Neural progenitor cell (in vitro differentiated cells): ENCODE results near the gene FIBCD1.

Source experiments
- EZH2phosphoT487 ChIP-seq: fragments of 200-600 bp; sonication (generic); IDR thresholded peaks from 2 replicates; pipeline ENCODE4 v1.6.1; 2017; ENCODE audit warnings: antibody characterized with exemption
- TF ChIP-seq, protein P1 (sequence below): fragments of 200-600 bp; sonication (generic); IDR thresholded peaks from 2 replicates; pipeline ENCODE4 v1.5.1; 2017; ENCODE audit warnings: antibody characterized with exemption, mild to moderate bottlenecking

DNA sequence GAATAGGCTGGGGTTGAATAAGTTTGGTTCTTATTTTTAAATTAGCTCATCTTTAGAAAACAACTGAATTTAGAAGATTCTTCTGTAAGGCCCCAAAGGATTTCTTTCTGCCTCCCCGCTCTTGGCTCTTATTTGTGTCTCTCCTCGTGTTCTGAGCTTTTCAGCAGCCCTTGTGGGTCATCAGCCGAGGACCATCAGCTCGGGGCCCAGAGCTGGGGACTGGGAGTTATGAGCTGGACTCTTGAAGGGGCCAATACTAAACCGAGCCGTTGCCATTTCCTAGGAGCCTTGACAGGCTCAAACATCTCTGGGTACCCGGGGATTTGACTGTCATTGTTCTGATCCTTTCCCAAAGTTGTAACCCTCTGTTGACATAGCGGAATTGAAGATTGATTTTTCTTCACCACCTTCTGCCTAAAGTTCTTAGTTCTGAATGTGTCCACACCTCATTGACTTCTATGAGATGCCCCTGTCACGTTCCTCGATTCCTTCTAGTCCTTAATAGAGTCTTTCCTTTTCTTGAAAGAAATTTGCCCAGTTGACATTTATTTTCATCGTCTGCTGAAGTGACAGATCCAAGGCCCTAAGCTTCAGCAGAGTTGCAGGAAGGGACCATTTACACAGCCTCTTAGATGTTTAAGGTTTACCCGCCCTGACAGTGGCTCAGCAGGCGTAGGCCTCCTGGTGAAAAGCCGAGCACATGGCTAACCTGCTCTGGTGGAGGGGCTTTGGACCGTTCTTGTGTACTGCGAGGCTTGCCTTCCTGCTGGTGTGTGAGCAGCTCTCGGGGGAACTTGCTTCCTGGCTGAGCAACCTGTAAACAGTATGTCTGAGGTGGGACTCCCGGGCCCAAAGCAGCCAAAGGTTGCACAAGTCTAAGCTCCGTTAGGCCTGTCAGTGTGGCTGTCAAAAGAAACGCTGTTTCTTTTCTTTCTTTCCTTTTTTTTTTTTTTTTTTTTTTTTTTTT, 80.0 kb downstream of the FIBCD1 start:
- TF ChIP-seq, protein P1, sequence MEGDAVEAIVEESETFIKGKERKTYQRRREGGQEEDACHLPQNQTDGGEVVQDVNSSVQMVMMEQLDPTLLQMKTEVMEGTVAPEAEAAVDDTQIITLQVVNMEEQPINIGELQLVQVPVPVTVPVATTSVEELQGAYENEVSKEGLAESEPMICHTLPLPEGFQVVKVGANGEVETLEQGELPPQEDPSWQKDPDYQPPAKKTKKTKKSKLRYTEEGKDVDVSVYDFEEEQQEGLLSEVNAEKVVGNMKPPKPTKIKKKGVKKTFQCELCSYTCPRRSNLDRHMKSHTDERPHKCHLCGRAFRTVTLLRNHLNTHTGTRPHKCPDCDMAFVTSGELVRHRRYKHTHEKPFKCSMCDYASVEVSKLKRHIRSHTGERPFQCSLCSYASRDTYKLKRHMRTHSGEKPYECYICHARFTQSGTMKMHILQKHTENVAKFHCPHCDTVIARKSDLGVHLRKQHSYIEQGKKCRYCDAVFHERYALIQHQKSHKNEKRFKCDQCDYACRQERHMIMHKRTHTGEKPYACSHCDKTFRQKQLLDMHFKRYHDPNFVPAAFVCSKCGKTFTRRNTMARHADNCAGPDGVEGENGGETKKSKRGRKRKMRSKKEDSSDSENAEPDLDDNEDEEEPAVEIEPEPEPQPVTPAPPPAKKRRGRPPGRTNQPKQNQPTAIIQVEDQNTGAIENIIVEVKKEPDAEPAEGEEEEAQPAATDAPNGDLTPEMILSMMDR: no peak
- no peak for TF ChIP-seq EZH2phosphoT487
